GM18951 (cell line): ENCODE results near the gene SLAMF1.
"Not testable (repeated sequence)": the region's sequence is repeated elsewhere in the genome, so short reads cannot be mapped to it uniquely, and the experiment has no call there.

Experiments
- POLR2A ChIP-seq: IDR thresholded peaks from 4 replicates; pipeline ENCODE4 v1.6.1; 2011; ENCODE audit warnings: mild to moderate bottlenecking; ENCODE audit not compliant: insufficient read length, insufficient read depth; ENCODE audit errors: extremely low read depth
- in situ Hi-C: fragments of 300-500 bp; cut with MboI; formaldehyde crosslinking; loops from one replicate; pipeline ENCODE4 v1.12.0; 2022; ENCODE audit warnings: low sequenced_read_pairs, mixed read lengths, inconsistent platforms; ENCODE audit not compliant: unreplicated experiment

The SLAMF1 gene

DNA sequence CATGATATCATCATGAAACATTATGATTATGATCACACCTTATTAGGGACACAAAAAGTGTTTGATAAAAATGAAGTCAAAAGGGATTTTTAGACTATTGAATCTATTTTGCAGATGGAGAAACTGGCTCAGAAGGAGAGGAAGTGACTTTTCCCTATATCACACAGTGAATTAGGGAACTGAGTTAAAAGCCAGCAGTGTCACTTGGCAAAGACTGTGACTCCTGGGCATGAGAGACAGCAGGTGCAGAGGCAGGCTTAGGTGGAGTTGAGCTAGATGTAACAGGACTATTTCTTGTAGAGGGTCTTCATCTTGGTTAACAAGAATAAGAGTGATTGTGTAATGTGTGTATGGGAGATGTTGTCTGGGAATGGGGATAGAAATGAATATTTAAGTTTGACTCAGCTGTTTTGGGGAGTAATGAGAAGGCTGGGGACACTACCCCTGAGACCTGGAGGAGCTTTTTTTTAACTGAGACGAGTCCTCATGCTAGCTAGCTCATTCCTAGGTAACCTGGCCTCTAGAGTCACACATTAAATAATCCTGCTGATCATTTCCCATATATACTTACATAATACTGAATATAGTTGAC lies 66.5 kb downstream of the SLAMF1 start:
- in situ Hi-C loops, result no loop called here
- no peak for TF ChIP-seq POLR2A

DNA sequence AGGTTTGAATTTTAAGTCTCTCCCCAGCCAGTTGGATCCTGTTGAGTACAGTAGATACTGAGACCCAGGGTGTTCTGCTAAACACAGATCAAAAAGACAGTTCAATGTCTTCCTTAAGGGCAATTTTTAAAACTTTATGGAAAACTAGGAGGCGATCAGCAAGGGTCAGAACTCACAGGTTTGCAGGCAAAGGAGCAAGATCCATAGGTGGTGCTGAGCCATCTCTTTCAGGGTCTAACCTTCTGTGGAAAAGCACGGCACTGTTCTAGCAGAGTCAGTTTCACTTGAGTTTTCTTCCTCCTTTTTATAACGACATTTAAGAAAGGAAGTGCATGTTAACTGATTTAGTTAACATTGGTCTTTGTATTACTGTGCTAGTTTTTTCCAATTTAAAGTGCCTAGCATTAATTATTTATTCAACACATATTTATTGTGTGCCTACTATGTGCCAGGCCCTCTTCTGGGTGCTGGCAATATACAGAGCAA lies 67.6 kb downstream of the SLAMF1 start, which contains the start of gene CD84:
Gene CD84, minus strand, starts transcription at position 281 of the 486 bp plus-strand sequence. Its CDS starts 59 bp downstream, at position 222.
- TF ChIP-seq POLR2A, result peak; percentile 39
- in situ Hi-C loops, result no loop called here

DNA sequence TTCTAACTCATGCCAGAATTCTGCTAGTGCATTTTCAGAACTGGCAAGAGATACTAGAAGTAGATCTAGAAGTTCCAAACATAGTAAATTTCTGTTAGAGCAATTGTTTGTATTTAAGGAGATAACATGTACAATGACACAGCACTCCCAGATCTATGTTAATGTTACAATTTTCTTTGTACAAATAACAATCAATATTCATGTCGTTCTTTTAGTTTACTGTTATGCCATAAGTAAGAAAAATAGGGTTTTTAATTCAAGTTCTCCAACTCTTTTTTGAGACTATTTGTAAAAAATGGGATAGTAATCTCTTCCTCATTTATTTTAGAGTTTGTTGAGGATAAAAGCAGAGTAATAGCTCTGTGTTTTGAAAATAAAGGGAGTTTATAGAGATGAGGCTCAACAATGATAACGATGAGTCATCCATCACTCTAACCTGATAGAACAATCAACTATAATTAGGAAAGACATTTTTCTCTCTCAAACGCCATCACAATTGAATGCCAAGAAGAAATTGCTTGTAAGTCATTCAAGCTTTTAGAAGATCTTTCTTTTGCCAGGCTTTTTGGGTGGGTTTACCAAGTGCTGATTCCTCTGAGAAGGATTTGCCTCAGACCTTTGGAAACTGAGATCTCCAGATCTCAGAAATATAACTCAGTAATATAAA lies 68.2 kb downstream of the SLAMF1 start:
- in situ Hi-C loops, result no loop called here

DNA sequence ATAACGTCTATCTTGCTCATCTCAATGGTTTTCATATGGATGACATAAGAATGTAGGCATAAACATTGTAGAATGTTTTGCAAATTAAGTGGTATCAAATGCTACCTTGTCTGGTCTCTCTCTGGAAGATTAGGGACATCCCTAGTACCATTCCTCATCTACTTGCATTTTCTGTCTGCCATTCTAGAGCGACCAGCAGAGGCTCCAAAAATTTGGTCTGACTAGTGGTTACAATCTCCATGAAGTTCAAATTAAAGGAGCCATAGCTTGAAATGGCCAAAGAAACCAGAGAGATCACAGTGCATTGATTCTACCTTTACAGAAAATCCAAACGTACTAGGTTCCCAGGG lies 68.7 kb downstream of the SLAMF1 start:
- TF ChIP-seq POLR2A, result no peak
- in situ Hi-C loops, result no loop called here

More for the DNA sequence above, 68.2 kb downstream of the SLAMF1 start:
- TF ChIP-seq POLR2A, result no peak

DNA sequence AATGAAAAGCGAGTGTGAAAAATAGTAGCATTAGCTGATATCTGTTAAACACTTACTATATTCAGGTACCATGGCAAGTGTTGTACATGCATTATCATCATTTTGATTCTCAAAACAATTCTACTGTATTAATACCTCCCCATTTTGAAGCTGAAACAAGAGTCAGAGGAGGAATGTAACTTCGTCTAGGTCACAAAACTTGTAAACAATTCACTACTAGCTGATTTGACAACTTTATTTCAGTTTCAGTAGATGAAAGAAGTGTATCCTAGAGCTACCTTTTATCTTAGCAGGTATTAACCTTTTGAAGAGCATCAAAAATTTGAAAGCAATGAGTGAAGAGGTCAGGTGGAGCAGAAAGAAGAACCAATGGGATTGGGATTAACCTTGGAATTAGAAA lies 69.2 kb downstream of the SLAMF1 start:
- no peak for TF ChIP-seq POLR2A
- in situ Hi-C loops, result no loop called here

DNA sequence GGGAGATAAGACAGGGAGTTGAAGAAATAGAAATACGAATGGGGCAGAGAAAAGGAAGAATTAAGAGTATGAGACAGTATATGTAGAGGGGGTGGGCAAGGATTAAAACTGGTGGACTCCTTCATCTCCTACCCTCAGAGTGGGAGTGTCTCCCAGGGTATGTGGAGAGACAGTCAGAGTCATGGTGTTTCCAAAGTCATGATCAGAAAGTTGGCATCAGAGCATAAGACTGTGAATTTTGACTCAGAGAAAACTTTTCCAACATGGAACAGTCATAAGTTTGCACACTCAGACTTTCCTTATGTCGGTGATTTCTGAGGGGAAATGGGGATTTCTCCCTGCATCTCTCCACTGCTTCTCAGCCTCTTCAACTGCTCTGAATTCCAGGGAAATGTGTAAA lies 70.0 kb downstream of the SLAMF1 start:
- no peak for TF ChIP-seq POLR2A
- in situ Hi-C loops, result no loop called here

DNA sequence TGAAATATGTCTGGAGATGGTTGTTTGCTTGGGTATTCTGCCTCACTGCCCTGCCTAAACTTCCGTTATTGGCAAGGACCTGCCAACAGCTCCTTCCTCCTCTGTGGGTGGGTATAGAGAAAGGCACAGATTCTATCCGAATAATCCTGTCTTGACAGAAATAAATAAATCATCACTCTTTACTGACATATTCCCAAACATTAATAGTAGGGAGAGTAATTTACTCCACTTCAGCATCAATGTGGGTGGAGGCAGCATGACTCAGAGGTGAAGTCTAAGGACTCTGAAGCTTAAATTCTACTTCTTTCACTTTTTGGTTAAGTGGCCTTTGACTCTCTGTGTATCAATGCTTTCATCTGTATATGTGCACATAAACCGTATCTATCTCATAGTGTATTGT lies 70.5 kb downstream of the SLAMF1 start:
- no peak for TF ChIP-seq POLR2A
- in situ Hi-C loops, result no loop called here

DNA sequence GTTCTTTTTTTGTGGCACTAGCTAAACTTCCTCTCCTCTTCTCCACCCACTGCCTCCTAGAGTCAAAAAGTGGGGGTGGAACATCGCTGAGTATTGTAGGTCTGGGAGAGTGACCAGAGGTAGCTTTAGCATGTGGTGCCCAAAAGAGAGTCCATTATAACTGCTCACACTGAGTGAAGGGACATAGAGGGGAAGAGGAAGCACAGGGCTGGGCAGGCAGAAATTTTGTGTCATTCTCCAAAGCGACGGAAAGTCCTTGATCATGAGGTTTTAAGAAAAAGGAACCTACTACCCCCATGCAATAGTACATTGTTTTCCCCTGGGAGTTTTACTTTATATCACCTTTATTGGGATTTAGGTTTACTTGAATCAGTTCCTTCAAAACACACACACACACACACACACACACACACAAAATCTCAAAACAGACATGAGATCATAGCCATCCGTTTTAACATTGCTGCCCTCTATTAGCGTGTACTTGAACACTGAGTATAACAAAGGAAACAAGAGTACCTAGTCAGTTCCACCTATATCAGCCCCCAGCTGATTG lies 71.7 kb downstream of the SLAMF1 start:
- TF ChIP-seq POLR2A, result no peak
- in situ Hi-C loops, result no loop called here

DNA sequence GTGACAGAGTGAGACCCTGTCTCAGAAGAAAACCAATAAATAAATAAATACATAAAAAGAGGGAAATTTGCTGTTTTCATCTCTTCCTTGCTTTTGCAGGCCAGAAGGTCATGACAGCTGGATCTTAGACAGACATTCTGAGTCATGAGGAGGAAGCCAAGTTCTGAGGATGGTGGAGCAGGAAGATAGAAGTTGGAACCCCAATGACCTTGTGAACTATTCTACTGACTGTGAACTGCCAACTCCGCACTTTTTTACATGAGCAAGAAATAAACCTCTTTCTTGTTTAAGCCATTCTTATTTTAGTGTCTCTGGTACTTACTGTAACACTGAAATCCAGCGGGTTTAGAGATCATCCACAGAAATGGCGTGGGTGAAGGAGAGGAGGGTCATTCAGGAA lies 76.0 kb downstream of the SLAMF1 start:
- in situ Hi-C loops, result no loop called here
- no peak for TF ChIP-seq POLR2A

DNA sequence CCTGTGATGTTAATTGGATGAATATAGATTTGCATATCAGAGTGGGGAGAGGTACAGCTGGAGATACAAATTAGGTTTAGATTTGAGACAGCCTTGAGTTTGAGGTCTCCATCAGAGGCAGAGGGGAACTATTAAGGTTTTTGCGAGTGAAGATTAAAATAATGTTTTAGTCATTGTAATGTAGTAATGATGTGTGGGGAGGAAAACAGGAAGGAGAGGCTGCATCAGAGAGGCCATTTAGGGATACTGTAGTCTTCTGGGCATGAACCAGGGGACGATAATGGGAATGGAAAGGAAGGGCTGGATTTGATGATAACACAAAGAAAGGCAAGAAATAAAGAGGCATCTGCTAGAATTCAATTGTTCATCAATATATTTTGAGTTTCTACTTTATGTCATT lies 77.0 kb downstream of the SLAMF1 start:
- no peak for TF ChIP-seq POLR2A
- in situ Hi-C loops, result no loop called here

DNA sequence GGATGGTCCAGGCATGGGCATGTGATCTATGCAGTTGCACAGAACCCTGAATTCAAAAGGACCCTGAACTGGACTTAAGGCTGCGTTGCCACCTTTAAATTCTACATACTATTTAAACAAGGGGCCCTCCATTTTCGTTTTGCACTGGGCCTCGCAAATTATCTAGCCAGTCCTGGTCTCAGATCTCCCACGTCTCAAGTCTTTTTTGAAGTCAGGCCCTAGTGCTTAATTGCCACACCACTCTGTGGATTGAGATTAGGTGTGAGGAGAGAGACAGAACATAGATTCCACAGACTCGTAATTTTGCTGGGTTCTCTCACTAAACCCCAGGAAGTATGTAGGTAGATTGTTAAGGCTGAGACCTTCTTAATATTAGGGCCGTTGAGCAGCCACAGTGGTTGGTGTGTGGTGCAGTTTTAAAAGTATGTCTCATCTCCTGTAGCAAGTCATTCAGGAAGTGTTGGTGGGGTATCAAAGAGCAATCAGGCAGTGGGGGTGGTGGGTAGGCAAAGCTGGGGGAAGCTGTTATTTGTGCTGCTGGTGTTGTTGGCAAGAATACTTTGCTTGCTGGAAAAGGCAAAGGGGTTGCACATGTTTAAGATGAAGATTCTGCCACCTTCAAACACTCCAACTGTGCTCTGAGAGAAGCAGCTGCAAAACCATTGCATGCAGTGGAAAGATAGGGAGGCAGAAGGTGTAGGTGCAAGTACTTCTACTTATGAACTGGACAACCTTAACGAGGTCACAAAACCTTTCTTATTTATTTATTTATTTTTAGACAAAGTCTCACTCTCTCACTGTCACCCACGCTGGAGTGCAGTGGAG lies 78.8 kb downstream of the SLAMF1 start:
- in situ Hi-C loops, result no loop called here
- no peak for TF ChIP-seq POLR2A

DNA sequence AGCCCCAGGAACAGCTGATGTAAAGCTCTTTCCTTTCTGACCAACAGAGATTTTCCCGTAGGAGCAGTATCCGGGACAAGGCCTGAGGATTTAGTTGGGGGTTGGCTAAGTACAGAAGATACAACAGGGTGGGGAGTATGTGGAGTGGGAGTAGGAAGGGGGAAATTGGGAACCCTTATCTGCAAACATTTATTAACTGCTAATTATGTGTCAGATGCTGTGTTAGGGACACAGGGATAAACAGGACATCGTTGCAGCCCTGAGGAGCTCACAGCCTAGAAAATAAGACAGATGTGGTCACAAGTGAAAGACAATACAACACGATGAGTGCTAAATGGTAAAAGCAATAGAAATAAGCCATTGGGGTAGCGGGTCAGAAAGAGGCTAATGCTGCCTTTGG lies 79.5 kb downstream of the SLAMF1 start:
- no peak for TF ChIP-seq POLR2A
- in situ Hi-C loops, result no loop called here

DNA sequence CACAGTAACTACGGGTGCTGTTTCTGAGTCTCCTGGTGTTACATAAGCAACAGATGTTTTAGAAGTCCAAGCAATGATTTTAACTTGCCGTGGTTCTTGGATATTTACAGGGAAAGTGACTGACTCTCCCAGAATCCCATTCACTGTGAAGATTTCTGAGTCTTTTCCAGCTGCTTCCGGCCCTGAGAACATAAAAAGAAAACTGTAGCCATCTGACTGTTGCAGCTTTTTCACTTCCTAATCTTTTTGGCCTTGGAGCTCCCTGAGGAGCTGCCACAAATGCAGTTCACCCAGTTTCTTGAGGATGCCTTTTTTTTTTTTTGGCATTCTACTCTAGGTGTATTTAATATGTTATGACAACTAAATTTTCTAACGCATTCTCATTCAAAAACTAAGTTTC lies 81.3 kb downstream of the SLAMF1 start:
- in situ Hi-C loops, result no loop called here
- no peak for TF ChIP-seq POLR2A

DNA sequence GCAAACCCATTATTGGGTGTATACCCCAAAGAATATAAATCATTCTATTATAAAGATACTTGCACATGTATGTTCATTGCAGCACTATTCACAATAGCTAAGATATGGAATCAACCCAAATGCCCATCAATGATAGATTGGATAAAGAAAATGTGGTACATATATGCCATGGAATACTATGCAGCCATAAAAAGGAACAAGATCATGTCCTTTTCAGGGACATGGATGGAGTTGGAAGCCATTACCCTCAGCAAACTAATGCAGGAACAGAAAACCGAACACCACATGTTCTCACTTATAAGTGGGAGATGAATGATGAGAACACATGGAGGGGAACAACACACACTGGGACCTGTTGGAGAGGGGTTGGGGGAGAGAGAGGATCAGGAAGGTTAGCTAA lies 83.6 kb downstream of the SLAMF1 start:
- in situ Hi-C loops, result not testable (repeated sequence)

DNA sequence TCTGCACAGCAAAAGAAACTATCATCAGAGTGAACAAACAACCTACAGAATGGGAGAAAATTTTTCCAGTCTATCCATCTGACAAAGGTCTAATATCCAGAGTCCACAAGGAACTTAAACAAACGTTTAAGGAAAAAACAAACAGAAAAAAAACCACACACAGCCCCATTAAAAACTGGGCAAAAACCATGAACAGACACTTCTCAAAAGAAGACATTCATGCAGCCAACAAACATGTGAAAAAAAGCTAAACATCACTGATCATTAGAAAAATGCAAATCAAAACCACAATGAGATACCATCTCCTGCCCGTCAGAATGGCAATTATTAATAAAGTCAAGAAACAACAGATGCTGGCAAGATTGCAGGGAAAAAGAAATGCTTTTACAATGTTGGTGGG lies 84.1 kb downstream of the SLAMF1 start:
- in situ Hi-C loops, result not testable (repeated sequence)
